Pancreas (tissue), 10 donors: ENCODE results near the gene TMEM54. TPM values are rescaled to one million over a fixed set of nuclear protein-coding genes. Genes with fewer than 3 reads are reported as not detected.

Experiments used
- ATAC-seq, 4 donors: fragments of 200-7000 bp; cut with Tn5 transposase; one replicate each; pipeline versions ENCODE4 v1.8.0 to v1.9.1; 2020; ENCODE audit warnings: mild to moderate bottlenecking in 4 of 4, moderate library complexity in 4 of 4
- DNase-seq, 6 donors: peaks; one replicate each; pipeline ENCODE4 v3.0.0-alpha.2; 2020
- FAIRE-seq: peaks from 2 replicates; lab custom pipeline; 2012; peaks lifted over from hg19 to GRCh38; lab: Jason Lieb, UNC
- H3K27ac ChIP-seq, 4 donors: fragments of 200-600 bp; sonication (generic); 1 replicate in 3 of 4; 2 replicates in 1 of 4; pipeline versions ENCODE4 v1.5.0 to v1.8.0; 2020
- H3K27me3 ChIP-seq, 4 donors: fragments of 200-600 bp; one replicate each; pipeline ENCODE4 v1.8.0; 2021
- H3K36me3 ChIP-seq, 3 donors: fragments of 200-600 bp; sonication (generic) in 1 of 3; one replicate each; pipeline versions ENCODE4 v1.5.0 to v1.8.0; 2020 to 2021
- H3K4me1 ChIP-seq, 3 donors: fragments of 200-600 bp; one replicate each; pipeline ENCODE4 v1.8.0; 2021
- H3K4me3 ChIP-seq, 4 donors: fragments of 200-600 bp; sonication (generic) in 2 of 4; one replicate each; pipeline versions ENCODE4 v1.5.0 to v1.8.0; 2020 to 2021
- H3K9me3 ChIP-seq, 4 donors: fragments of 200-600 bp; one replicate each; pipeline ENCODE4 v1.8.0; 2021
- WGBS, 2 donors: extraction: QIAGEN DNeasy Blood & Tissue Kit; methylation state at CpG; one replicate each; pipeline ENCODE4 v1.1.7; 2013; 5-methylcytosine and 5-hydroxymethylcytosine counted together
- intact Hi-C, 3 donors: fragments of 100-400 bp; cut with DNase I; formaldehyde crosslinking; loops; one replicate each; pipeline versions ENCODE4 v1.11.1 to v1.14.2; 2022
- polyA plus RNA-seq, 2 donors: library from polyadenylated mRNA; stranded (reverse); fragments of 200-250 nt; gene quantifications; one replicate each; pipeline ENCODE4 v1.2.3, GENCODE V29; 2013
- total RNA-seq, 6 donors: library from RNA; stranded (reverse); fragmentation: NEBNext Ultra II Directional in 4 of 6; extraction: Animal tissue kit (Norgen Biotek cat#: 25700) in 4 of 6; gene quantifications; one replicate each; pipeline versions ENCODE4 v1.2.1 to v1.2.4, GENCODE V29; 2021 to 2023
- TF ChIP-seq, protein P1 (sequence below), 4 donors: fragments of 200-600 bp; sonication (generic) in 3 of 4; IDR thresholded peaks; one replicate each; pipeline versions ENCODE4 v1.5.0 to v1.8.0; 2021; ENCODE audit warnings: antibody characterized with exemption in 4 of 4
- donor health status: healthy with polysubstance abuse.
- donor health status: DM: no; HTN: no; CAD: no; lungs with moderate emphysema.
- donor health status: DM: no; HTN: no; CAD: no.
- donor health status: control.
- donor health status: control.
- donor health status: Bipolar disorder and iron deficiency.
- donor health status: DM: yes; HTN: yes; CAD: no.
- donor health status: DM: no; HTN: no; CAD: no.
- donor health status: DM: no; HTN: no; CAD: no.
- donor health status: DM: yes; HTN: yes; CAD: no.

TMEM54 gene
- total and polyA plus RNA-seq, 8 donors: 11.9 to 39.5 (median 23.6) TPM

DNA sequence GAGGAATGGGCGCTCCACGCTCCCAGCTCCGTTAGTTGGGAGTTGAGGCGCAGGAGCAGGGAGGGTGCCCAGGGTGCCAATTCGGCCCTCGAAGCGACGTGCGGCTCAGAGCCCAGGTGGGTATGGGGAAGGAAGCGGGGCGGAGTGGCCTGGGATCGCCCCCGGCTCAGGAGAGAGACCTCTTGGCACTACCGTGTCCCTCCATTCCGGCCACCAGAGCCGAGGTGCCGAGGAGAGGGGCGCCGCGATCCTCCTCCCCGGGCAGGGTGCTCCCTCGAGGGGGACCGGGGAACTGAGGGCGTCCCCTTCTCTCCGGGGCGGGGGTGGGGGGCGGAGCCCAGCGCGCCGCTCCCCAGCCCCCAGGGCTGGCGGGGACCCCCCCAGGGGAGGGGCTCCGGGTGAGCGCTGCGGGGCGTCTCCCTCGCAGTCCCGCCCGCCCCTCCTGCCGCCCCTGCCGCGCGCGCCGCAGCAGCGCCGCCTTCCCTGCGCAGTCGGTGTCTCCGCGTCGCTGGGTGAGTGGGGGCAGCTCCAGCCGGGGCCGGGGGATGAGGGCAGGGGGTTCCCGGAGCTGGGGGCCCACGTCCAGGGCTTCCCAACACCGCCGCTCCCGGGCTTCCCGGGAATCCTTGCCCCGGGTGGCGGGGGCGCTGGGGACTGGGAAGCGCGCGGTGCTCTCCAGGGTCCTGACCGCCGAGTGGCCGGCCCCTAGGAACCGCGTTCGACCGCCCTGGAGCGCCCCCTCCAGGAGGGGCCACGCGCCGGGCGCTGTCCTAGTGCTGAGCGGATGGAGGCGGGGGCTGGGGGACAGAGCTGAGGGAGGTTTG, 15.0 kb downstream of the TMEM54 start, which contains the start of gene HPCA:
Gene HPCA, plus strand, starts transcription at position 488 of the 824 bp plus-strand sequence. CDS start 2,408 bp downstream, outside the sequence.
- DNase-seq (peak; percentile 52 to 92 (median 76)), FAIRE-seq (no peak), ATAC-seq (peak; percentile 92 to 98 (median 92))
- 2 to 4% methylated on average over 52 to 79 of the region's 79 CpGs for WGBS, 2 donors
- Histone ChIP-seq H3K36me3 (no peaks in the 10 kb centered on the region), H3K27me3 (peaks cover 0 to 9% (median 1%) of the 10 kb centered on the region in 4 donors), H3K4me3 (peak within 1 kb of the TSS in 1 of 4 donors; percentile 35), H3K27ac (no peak within 1 kb of the TSS), H3K4me1 (no peaks in the 10 kb centered on the region), H3K9me3 (no peaks in the 10 kb centered on the region)
- intact Hi-C loops: no loop called here
- TF ChIP-seq, protein P1, sequence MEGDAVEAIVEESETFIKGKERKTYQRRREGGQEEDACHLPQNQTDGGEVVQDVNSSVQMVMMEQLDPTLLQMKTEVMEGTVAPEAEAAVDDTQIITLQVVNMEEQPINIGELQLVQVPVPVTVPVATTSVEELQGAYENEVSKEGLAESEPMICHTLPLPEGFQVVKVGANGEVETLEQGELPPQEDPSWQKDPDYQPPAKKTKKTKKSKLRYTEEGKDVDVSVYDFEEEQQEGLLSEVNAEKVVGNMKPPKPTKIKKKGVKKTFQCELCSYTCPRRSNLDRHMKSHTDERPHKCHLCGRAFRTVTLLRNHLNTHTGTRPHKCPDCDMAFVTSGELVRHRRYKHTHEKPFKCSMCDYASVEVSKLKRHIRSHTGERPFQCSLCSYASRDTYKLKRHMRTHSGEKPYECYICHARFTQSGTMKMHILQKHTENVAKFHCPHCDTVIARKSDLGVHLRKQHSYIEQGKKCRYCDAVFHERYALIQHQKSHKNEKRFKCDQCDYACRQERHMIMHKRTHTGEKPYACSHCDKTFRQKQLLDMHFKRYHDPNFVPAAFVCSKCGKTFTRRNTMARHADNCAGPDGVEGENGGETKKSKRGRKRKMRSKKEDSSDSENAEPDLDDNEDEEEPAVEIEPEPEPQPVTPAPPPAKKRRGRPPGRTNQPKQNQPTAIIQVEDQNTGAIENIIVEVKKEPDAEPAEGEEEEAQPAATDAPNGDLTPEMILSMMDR (IDR thresholded peaks at IDR 0.05): peak; percentile 17 to 29 (median 24)

- Histone ChIP-seq H3K4me1 (no peaks in the 10 kb centered on the region), H3K36me3 (no peaks in the 10 kb centered on the region), H3K27me3 (peaks cover 0 to 9% (median 1%) of the 10 kb centered on the region in 4 donors), H3K4me3 (no peak overlapping the region), H3K9me3 (no peaks in the 10 kb centered on the region), H3K27ac (no peak overlapping the region)
- peak in 1 of 6 donors; percentile 27 for DNase-seq
- no peak for FAIRE-seq
- intact Hi-C loops: no loop called here
- 25% methylated on average over 8 of the region's 8 CpGs for WGBS, 2 donors
- no peak for ATAC-seq
- TF ChIP-seq, protein P1 (IDR thresholded peaks at IDR 0.05): no peak
Observed at GRCh38 chr1:32885676-32886003, 15.5 kb downstream of the TMEM54 start.

DNA sequence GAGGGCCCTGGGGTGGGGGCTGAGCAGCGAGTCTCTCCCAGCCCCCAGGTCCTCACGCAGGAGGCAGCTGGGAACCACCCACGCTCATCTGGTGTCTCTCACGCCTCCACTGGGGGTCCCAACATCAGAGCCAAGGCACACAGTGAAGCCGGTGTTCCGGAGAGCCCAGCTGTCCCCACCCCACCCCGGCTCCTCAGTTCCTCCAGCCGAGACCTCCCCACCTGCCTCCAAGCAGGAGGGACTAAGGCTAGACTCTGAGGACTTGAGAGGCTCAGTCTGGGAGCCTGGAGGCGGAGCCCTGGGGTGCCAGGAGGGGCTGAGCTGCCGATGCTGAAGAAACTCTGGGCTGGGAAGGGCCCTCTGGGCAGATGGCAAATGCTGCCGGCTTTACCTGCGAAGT, 16.5 kb downstream of the TMEM54 start:
- Histone ChIP-seq H3K4me3 (no peak overlapping the region), H3K9me3 (no peaks in the 10 kb centered on the region), H3K27ac (no peak overlapping the region), H3K36me3 (no peaks in the 10 kb centered on the region), H3K27me3 (peaks cover 0 to 9% (median 1%) of the 10 kb centered on the region in 4 donors), H3K4me1 (no peaks in the 10 kb centered on the region)
- intact Hi-C loops: no loop called here
- TF ChIP-seq, protein P1 (IDR thresholded peaks at IDR 0.05): no peak
- WGBS, 2 donors: 54 to 57% methylated on average over 12 of the region's 12 CpGs
- ATAC-seq: no peak
- no peak for FAIRE-seq
- peak in 1 of 6 donors; percentile 39 for DNase-seq

GRCh38 chr1:32884032-32884372, 17.2 kb downstream of the TMEM54 start:
- peaks cover 0 to 9% (median 1%) of the 10 kb centered on the region in 4 donors for H3K27me3 ChIP-seq
- intact Hi-C loops: no loop called here
- ATAC-seq (no peak), DNase-seq (peak in 1 of 6 donors; percentile 23), FAIRE-seq (no peak)
- no peaks in the 10 kb centered on the region for H3K36me3 ChIP-seq
- H3K9me3 ChIP-seq: no peaks in the 10 kb centered on the region
- H3K27ac ChIP-seq: no peak overlapping the region
- 72 to 77% methylated on average over 4 of the region's 4 CpGs for WGBS, 2 donors
- TF ChIP-seq, protein P1 (IDR thresholded peaks at IDR 0.05): no peak
- no peak overlapping the region for H3K4me3 ChIP-seq
- no peaks in the 10 kb centered on the region for H3K4me1 ChIP-seq
